Nephron (organoid): ENCODE results near the gene CNOT10.

Experiments
- H3K27ac Mint-ChIP-seq, 3 experiments: 2 replicates each; pipeline ENCODE4 v1.8.0; 2020; ENCODE audit warnings: mixed read lengths in 3 of 3, mild to moderate bottlenecking in 2 of 3, moderate library complexity in 1 of 3
- H3K27me3 Mint-ChIP-seq: 2 replicates; pipeline ENCODE4 v1.8.0; 2021; ENCODE audit warnings: low read depth, mild to moderate bottlenecking, moderate library complexity, mixed read lengths
- H3K36me3 Mint-ChIP-seq: 2 replicates; pipeline ENCODE4 v1.8.0; 2020; ENCODE audit warnings: low read depth, mixed read lengths
- H3K4me1 Mint-ChIP-seq: 2 replicates; pipeline ENCODE4 v1.8.0; 2020; ENCODE audit warnings: mixed read lengths
- H3K4me3 Mint-ChIP-seq, 3 experiments: 2 replicates each; pipeline ENCODE4 v1.8.0; 2020; ENCODE audit warnings: mild to moderate bottlenecking in 3 of 3, mixed read lengths in 3 of 3, moderate library complexity in 2 of 3
- H3K9me3 Mint-ChIP-seq: 2 replicates; pipeline ENCODE4 v1.8.0; 2020; ENCODE audit warnings: mixed read lengths
- CTCF ChIP-seq, 3 experiments: fragments of 200-600 bp; sonication (generic); IDR thresholded peaks; one replicate each; pipeline ENCODE4 v1.5.0; 2021; ENCODE audit warnings: antibody characterized with exemption in 3 of 3; ENCODE audit not compliant: unreplicated experiment in 3 of 3

The CNOT10 gene

GRCh38 chr3:32698506-32698905 lies 13.5 kb downstream of the CNOT10 start:
- H3K4me3 Mint-ChIP-seq: no peak overlapping the region
- no peak for TF ChIP-seq CTCF (IDR thresholded peaks at IDR 0.05; ENCODE audit: unreplicated experiment in 3 of 3)
- H3K27ac Mint-ChIP-seq: no peak overlapping the region
- peaks cover 4% of the 10 kb centered on the region for H3K4me1 Mint-ChIP-seq
- no peaks in the 10 kb centered on the region for H3K9me3 Mint-ChIP-seq
- H3K36me3 Mint-ChIP-seq: peaks cover 16% of the 10 kb centered on the region
- no peaks in the 10 kb centered on the region for H3K27me3 Mint-ChIP-seq

GRCh38 chr3:32699429-32699828 lies 14.4 kb downstream of the CNOT10 start:
- no peak for TF ChIP-seq CTCF (IDR thresholded peaks at IDR 0.05; ENCODE audit: unreplicated experiment in 3 of 3)
- H3K27me3 Mint-ChIP-seq: no peaks in the 10 kb centered on the region
- H3K9me3 Mint-ChIP-seq: no peaks in the 10 kb centered on the region
- H3K4me1 Mint-ChIP-seq: peaks cover 6% of the 10 kb centered on the region
- peaks cover 16% of the 10 kb centered on the region for H3K36me3 Mint-ChIP-seq
- no peak overlapping the region for H3K27ac Mint-ChIP-seq
- H3K4me3 Mint-ChIP-seq: no peak overlapping the region

- no peak for TF ChIP-seq CTCF (IDR thresholded peaks at IDR 0.05; ENCODE audit: unreplicated experiment in 3 of 3)
- H3K27ac Mint-ChIP-seq: no peak overlapping the region
- no peak overlapping the region for H3K4me3 Mint-ChIP-seq
- H3K36me3 Mint-ChIP-seq: peaks cover 14% of the 10 kb centered on the region
- no peaks in the 10 kb centered on the region for H3K27me3 Mint-ChIP-seq
- H3K9me3 Mint-ChIP-seq: no peaks in the 10 kb centered on the region
- peaks cover 6% of the 10 kb centered on the region for H3K4me1 Mint-ChIP-seq
Measured at GRCh38 chr3:32700244-32700643, 15.3 kb downstream of the CNOT10 start.

- H3K27ac Mint-ChIP-seq: peak overlapping the region; percentile 11 to 55 (median 11)
- H3K4me3 Mint-ChIP-seq: no peak overlapping the region
- H3K36me3 Mint-ChIP-seq: peaks cover 27% of the 10 kb centered on the region
- no peaks in the 10 kb centered on the region for H3K9me3 Mint-ChIP-seq
- H3K27me3 Mint-ChIP-seq: no peaks in the 10 kb centered on the region
- TF ChIP-seq CTCF (IDR thresholded peaks at IDR 0.05; ENCODE audit: unreplicated experiment in 3 of 3): no peak
- H3K4me1 Mint-ChIP-seq: peaks cover 6% of the 10 kb centered on the region
Measured at GRCh38 chr3:32703491-32703972, 18.5 kb downstream of the CNOT10 start.

- H3K9me3 Mint-ChIP-seq: no peaks in the 10 kb centered on the region
Measured at GRCh38 chr3:32705232-32705631, 20.2 kb downstream of the CNOT10 start.

More at GRCh38 chr3:32705232-32705631, 20.2 kb downstream of the CNOT10 start:
- Mint-ChIP-seq H3K4me1 (peaks cover 14% of the 10 kb centered on the region), H3K27ac (no peak overlapping the region), H3K27me3 (no peaks in the 10 kb centered on the region), H3K4me3 (no peak overlapping the region), H3K36me3 (peaks cover 37% of the 10 kb centered on the region)
- TF ChIP-seq CTCF (IDR thresholded peaks at IDR 0.05; ENCODE audit: unreplicated experiment in 3 of 3): no peak
